K562 (cell line): ENCODE results near the gene TNF. TPM values are rescaled to one million over a fixed set of nuclear protein-coding genes. Genes with fewer than 3 reads are reported as not detected.

Experiments used
- BRD4 ChIP-seq: fragments of 200-600 bp; sonication (generic); IDR thresholded peaks from 2 replicates; pipeline ENCODE4 v1.6.1; 2017; ENCODE audit warnings: inconsistent platforms
- CTBP1 ChIP-seq: fragments of 450-650 bp; IDR thresholded peaks from 2 replicates; pipeline ENCODE4 v1.6.1; 2016; ENCODE audit warnings: borderline replicate concordance
- ETV5 ChIP-seq: sonication (generic); formaldehyde crosslinking; IDR thresholded peaks from 2 replicates; pipeline ENCODE4 v1.4.0; 2020; ENCODE audit warnings: low read depth, mild to moderate bottlenecking, missing genetic modification reagents
- HES1 ChIP-seq: fragments of 450-650 bp; IDR thresholded peaks from 2 replicates; pipeline ENCODE4 v1.6.1; 2016; ENCODE audit warnings: low read depth, mild to moderate bottlenecking, moderate library complexity
- HINFP ChIP-seq: fragments of 450-650 bp; conservative IDR thresholded peaks from 2 replicates; pipeline ENCODE4 v1.6.1; 2016; ENCODE audit warnings: missing genetic modification characterization, low read depth, mild to moderate bottlenecking, control low read depth, missing compliant biosample characterization
- KDM5B ChIP-seq: fragments of 200-600 bp; sonication (generic); IDR thresholded peaks from 2 replicates; pipeline ENCODE4 v1.6.1; 2012; ENCODE audit warnings: low read depth, mild to moderate bottlenecking, moderate library complexity, low read length, control low read depth, inconsistent platforms; ENCODE audit not compliant: insufficient replicate concordance
- MYNN ChIP-seq, 2 experiments: sonication (generic); formaldehyde crosslinking in 1 of 2; IDR thresholded peaks; 2 replicates each; pipeline versions ENCODE4 v1.5.0 to v1.6.1; 2016 to 2020; ENCODE audit warnings: antibody characterized with exemption in 1 of 2, missing genetic modification reagents in 1 of 2
- NFRKB ChIP-seq: fragments of 450-650 bp; IDR thresholded peaks from 2 replicates; pipeline ENCODE4 v1.6.1; 2016; ENCODE audit warnings: low read depth
- NR1H2 ChIP-seq: sonication (generic); formaldehyde crosslinking; IDR thresholded peaks from 2 replicates; pipeline ENCODE4 v1.4.0; 2020; ENCODE audit warnings: mild to moderate bottlenecking, missing genetic modification reagents
- NR2C2 ChIP-seq, 2 experiments: fragments of 200-800 bp in 1 of 2; sonication (Bioruptor generic) in 1 of 2; sonication (generic) in 1 of 2; formaldehyde crosslinking in 1 of 2; IDR thresholded peaks; 2 replicates each; pipeline versions ENCODE4 v1.6.1 to v1.8.0; 2016 to 2022; ENCODE audit warnings: mild to moderate bottlenecking in 1 of 2, missing compliant biosample characterization in 1 of 2, missing genetic modification characterization in 1 of 2, missing genetic modification reagents in 1 of 2
- TCF3 ChIP-seq: sonication (generic); formaldehyde crosslinking; IDR thresholded peaks from 2 replicates; pipeline ENCODE4 v1.4.0; 2020; ENCODE audit warnings: mild to moderate bottlenecking, missing genetic modification reagents
- TSHZ1 ChIP-seq: fragments of 250-450 bp; sonication (Bioruptor Pico); IDR thresholded peaks from 2 replicates; pipeline ENCODE4 v1.4.0; 2020; ENCODE audit warnings: mild to moderate bottlenecking, moderate library complexity
- YY1 ChIP-seq, 3 experiments: IDR thresholded peaks; 2 replicates each; pipeline ENCODE4 v1.6.1; 2011; ENCODE audit warnings: low read length in 2 of 3, mild to moderate bottlenecking in 2 of 3, moderate library complexity in 2 of 3, borderline replicate concordance in 1 of 3, control low read depth in 1 of 3, low read depth in 1 of 3; ENCODE audit not compliant: insufficient read depth in 3 of 3, insufficient replicate concordance in 2 of 3, control insufficient read depth in 1 of 3, insufficient read length in 1 of 3; ENCODE audit errors: extremely low read depth in 1 of 3
- ZBTB5 ChIP-seq: fragments of 450-650 bp; IDR thresholded peaks from 2 replicates; pipeline ENCODE4 v1.6.1; 2017; ENCODE audit warnings: antibody characterized with exemption
- ZKSCAN8 ChIP-seq: fragments of 200-800 bp; sonication (Bioruptor generic); IDR thresholded peaks from 2 replicates; pipeline ENCODE4 v1.6.1; 2016; ENCODE audit warnings: missing genetic modification characterization, missing compliant biosample characterization
- ZNF311 ChIP-seq: fragments of 250-450 bp; sonication (Bioruptor Pico); IDR thresholded peaks from 2 replicates; pipeline ENCODE4 v1.4.0; 2020; ENCODE audit warnings: mild to moderate bottlenecking, moderate library complexity
- ZZZ3 ChIP-seq: fragments of 450-650 bp; IDR thresholded peaks from 2 replicates; pipeline ENCODE4 v1.6.1; 2016; ENCODE audit warnings: antibody characterized with exemption, mild to moderate bottlenecking, moderate library complexity
- polyA plus RNA-seq, 8 experiments: library from polyadenylated mRNA; depleted of rRNA in 4 of 8; stranded (reverse) in 5 of 8; unstranded in 3 of 8; fragments of >200 nt; fragmentation: Nextera tagmentation in 2 of 8; fragmentation: Illumina TruSeq in 1 of 8; extraction: Ambion mirVana in 2 of 8; extraction: Trizol in 1 of 8; gene quantifications; 2 replicates each; pipeline versions ENCODE4 v1.2.1 to v1.2.3, GENCODE V29; 2011 to 2014; ENCODE audit warnings: inconsistent platforms in 1 of 8, missing spikeins in 1 of 8
- total RNA-seq, 7 experiments: library from RNA; depleted of rRNA in 6 of 7; stranded (reverse); fragments of >200 nt in 6 of 7; fragmentation: Illumina TruSeq in 2 of 7; extraction: Trizol in 2 of 7; gene quantifications; 2 replicates each; pipeline versions ENCODE4 v1.2.1 to v1.2.3, GENCODE V29; 2011 to 2021; ENCODE audit warnings: low replicate concordance in 1 of 7

The TNF gene
- total and polyA plus RNA-seq, 9 of the 15 experiments (the other 6 are each of a cell fraction or from before 2014, with no cell fraction given), result 0.08 to 0.40 TPM; not detected in 7

GRCh38 chr6:31547727-31548543 is 27.4 kb upstream of the TNF start (continued):
- peak; percentile 59; the same call in 1 of the 2 replicates for TF ChIP-seq NR2C2 (CRISPR knock-in tag; IDR thresholded peaks at IDR 0.05)
- peak; percentile 83; the same call in 1 of the 2 replicates for TF ChIP-seq NR2C2 (tag; IDR thresholded peaks at IDR 0.05)
- TF ChIP-seq BRD4, result 0 out of 2 replicates have a peak, but pooled peaks have one; percentile 45
- TF ChIP-seq YY1 (IDR thresholded peaks at IDR 0.05; ENCODE audit: borderline replicate concordance in 1 of 3, control insufficient read depth in 1 of 3, extremely low read depth in 1 of 3, insufficient read depth in 3 of 3, insufficient read length in 1 of 3, insufficient replicate concordance in 2 of 3, low read depth in 1 of 3, low read length in 2 of 3), result peak in 2 of 3 experiments; percentile 13 to 77
- TF ChIP-seq HES1, result no peak
- TF ChIP-seq NR1H2 (CRISPR knock-in tag), result 0 out of 2 replicates have a peak, but pooled peaks have one; percentile 44
- TF ChIP-seq MYNN (IDR thresholded peaks at IDR 0.05), result peak; percentile 62; the same call in 1 of the 2 replicates
- TF ChIP-seq MYNN (CRISPR knock-in tag; IDR thresholded peaks at IDR 0.05), result no peak
- peak; percentile 41; the same call in 1 of the 2 replicates for TF ChIP-seq ZKSCAN8 (CRISPR knock-in tag)
- peak; percentile 58; the same call in 1 of the 2 replicates for TF ChIP-seq CTBP1
- TF ChIP-seq ZBTB5, result no peak
- 0 out of 2 replicates have a peak, but pooled peaks have one; percentile 5 for TF ChIP-seq ZZZ3
- TF ChIP-seq HINFP (tag), result no peak
- no peak for TF ChIP-seq ZNF311 (CRISPR knock-in tag)
- 0 out of 2 replicates have a peak, but pooled peaks have one; percentile 4 for TF ChIP-seq TCF3 (CRISPR knock-in tag)
- no peak for TF ChIP-seq TSHZ1 (CRISPR knock-in tag)
- peak; percentile 41 for TF ChIP-seq KDM5B
- peak; percentile 30; the same call in 1 of the 2 replicates for TF ChIP-seq NFRKB
- TF ChIP-seq ETV5 (CRISPR knock-in tag), result peak; percentile 71
